Hematopoietic multipotent progenitor cell treated with erythropoietin and hydrocortisone succinate and interleukin-3 and kit ligand, for 4 days (in vitro differentiated cells): ENCODE results near the gene SPPL2A.
A peak's percentile ranks its signal among the peaks of the same experiment; 100 is the strongest.
"Not testable (repeated sequence)": the region's sequence is repeated elsewhere in the genome, so short reads cannot be mapped to it uniquely, and the experiment has no call there.

ENCODE experiments used
- DNase-seq: peaks from one replicate; pipeline ENCODE4 v3.0.0-alpha.2; 2015

Gene SPPL2A

DNA sequence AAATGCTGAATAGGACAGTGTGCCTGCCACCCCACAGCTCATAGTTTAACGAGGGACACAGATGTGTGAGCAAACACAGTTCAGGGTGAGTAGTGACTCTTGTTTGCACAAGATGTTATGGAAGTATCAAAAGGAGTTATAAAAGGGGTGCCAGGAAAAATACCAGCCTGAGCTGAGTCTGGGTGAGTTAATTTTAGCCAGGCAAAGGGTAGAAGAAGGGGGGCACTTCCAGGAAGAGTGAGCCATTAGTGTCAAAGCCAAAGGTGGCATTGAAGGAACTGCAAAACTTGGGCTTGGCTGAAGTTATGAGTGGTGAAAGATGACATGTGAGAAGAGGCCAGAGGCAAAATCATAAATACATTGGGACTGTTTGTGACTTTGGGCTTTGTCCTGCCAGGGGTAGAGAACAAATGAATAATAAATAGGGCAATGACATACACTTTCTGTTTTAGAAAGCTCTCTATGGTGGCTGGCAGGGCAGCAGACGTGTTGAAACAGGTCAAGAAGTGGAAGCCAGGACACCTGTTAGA is 1.9 kb upstream of the SPPL2A start:
- no peak for DNase-seq

DNA sequence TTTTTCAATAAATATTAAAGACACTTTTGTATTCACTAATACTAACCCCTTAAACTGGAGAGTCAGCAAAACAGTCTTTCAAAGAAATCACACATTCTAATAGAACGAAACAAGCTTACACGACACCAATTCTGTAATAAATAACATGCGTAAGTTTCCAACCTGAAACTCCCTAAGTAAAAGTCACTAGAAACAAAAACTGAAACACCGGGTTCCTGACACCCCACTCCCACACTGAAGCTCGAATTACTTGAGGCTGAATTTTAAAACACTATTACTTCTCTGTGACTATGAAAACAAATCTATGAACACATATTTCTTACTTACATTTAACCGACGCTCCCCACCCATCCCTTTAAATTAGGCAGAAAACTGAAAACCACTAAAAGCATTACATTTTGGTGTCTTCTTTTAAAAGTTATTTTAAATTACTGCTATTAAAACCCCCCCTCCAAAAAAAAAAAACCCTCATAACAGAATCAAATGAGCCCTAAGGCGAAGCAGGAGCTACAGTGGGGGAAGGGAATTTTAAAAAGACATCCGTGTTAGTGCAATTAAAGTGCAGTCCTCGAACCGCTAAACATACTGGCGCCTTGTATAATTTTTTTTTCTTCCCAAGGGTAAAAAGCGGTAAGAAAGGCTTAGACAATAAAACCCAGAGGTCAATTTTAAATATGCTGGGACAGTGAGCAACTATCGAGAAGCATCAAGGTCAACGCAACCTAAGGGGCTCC is 878 bp downstream of the SPPL2A start:
- DNase-seq: peak; percentile 18

DNA sequence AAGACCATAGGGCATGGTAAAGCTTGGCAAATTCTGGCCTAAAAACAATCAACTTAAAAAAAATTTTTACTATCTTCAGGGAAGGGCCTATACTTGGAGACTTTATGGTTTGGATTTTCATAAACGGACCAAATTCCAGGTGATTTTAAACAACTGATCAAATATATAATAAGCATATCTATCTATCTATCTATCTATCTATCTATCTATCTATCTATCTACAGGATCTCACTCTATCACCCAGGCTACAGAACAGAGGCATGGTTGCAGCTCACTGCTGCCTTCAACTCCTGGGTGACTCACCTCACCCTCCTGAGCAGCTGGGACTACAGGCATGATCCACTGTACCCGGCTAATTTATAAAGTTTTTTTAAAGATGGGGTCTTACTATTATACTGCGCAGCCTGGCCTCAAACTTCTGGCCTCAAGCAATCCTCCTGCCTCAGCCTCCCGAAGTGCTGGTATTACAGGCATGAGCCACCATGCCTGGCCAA is 6.7 kb downstream of the SPPL2A start:
- DNase-seq: no peak

DNA sequence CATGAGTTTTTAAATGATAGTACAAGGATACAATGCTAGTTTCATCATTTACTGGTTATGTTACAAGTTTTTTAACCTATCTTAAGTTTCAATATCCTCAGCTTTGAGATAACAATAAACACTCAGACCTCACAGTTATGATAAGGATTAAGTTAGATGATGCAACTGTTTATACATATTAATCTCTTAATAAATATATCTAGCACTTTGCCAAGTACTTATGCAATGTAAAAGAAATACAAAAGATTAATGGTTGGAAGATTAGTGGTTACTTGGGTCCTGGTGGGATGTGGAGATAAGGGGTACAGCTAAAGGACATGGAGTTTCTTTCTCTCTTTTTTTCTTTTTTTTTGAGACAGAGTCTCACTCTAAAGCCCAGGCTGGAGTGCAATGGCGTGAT is 12.0 kb downstream of the SPPL2A start:
- DNase-seq: peak; percentile 92

DNA sequence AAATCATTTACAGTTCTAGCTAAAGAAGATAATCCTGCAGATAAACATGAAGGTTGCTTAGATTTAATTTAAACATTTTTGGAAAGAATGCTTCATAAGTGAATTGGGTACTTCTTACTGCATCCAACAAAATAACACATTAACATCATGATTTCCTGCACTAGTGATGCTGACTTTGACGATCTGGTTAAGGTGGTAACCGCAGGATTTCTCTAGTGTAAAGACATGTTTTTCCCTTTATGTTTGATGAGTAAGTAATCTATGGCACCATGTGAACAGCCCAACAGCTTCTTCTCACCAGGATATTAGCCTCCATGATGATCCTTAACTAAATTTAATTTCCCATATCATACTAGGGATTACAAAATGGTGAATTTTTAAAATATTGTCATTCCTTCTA is 14.1 kb downstream of the SPPL2A start:
- no peak for DNase-seq

GRCh38 chr15:50750227-50750705 is 15.2 kb downstream of the SPPL2A start:
- DNase-seq: no peak

- DNase-seq: no peak
Observed at GRCh38 chr15:50747523-50747922, 18.0 kb downstream of the SPPL2A start.

DNA sequence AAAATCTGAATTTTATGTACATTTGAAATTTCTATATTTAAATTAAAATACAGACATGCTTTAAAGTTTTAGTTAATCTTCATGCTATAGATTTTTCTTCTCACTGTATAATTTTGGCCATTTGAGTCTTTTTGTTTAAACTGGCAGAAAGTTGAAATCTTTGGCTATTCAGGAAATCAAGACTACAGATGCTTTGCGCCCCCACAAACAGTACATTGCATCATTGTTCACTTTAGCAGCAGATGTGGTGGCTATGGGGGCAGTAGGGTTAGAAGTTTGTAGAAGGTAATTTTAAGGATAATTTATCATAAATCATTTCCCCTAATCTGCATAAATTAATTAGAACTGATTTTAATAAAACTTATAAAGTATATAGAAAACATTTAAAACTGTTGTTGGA is 20.9 kb downstream of the SPPL2A start:
- DNase-seq: peak; percentile 49

- no peak for DNase-seq
Observed at GRCh38 chr15:50740955-50741354, 24.6 kb downstream of the SPPL2A start.

- DNase-seq: no peak
Observed at GRCh38 chr15:50736823-50737222, 28.7 kb downstream of the SPPL2A start.

DNA sequence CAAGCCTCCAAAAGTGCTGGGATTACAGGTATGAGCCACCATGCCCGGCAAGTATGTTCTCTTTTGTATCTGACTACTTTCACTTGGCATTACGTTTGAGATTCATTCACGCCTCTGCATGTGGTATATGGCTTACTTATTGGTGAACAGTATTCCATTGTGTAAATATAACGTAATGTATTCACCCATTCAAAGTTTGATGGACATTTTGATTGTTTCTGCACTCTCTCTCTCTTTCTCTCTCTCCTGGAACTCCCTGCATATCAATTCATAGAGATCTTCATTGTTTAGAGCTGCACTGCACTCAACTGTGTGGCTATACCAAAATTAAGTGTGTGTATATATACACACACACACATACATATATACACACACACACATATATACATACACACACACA is 30.4 kb downstream of the SPPL2A start:
- DNase-seq: no peak

GRCh38 chr15:50726315-50726714 is 39.2 kb downstream of the SPPL2A start:
- no peak for DNase-seq

DNA sequence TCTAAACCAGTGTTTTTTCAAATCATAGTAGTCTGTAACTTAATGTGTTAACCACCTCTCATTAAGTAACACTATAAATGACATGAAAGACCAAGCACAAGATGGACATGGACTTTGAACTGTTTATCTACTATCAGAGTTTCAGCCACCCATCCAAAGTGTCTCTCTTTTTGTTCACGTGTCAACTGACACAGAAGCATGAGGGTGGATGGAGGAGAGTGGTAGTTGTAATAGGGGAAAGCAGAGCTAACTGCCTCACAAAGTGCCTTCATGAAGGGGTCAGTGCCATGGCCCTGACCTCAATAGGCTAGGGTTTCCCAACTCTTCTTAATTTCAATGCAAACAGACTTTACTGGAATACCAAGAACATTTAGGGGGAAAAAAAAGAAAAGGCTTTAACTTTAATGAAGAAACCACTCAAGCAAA is 46.8 kb downstream of the SPPL2A start:
- DNase-seq: no peak

DNA sequence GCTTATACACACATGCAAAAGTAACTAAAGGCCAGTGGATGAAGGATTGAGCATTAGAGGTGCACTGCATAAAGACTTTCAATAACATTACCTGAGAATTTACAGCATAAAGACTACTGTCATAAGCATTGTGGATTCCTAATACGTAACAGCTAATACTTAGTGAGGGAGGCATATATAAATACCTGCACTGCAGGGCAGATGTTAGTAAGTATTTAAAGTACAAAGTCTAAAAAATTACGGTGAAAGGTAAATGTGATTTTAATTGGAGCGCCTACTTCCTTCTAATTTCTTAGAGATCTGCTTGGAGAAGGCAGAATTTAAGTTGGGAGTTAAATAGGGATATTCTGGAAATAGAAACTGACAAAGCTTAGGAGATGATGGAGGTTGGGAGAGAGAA is 53.5 kb downstream of the SPPL2A start:
- no peak for DNase-seq

GRCh38 chr15:50710585-50710984 is 54.9 kb downstream of the SPPL2A start:
- DNase-seq: no peak

- no peak for DNase-seq
Observed at GRCh38 chr15:50707878-50708427, 57.6 kb downstream of the SPPL2A start.

GRCh38 chr15:50702762-50703334 is 62.7 kb downstream of the SPPL2A start:
- DNase-seq: no peak

- DNase-seq: no peak
Observed at GRCh38 chr15:50698101-50698500, 67.4 kb downstream of the SPPL2A start.

DNA sequence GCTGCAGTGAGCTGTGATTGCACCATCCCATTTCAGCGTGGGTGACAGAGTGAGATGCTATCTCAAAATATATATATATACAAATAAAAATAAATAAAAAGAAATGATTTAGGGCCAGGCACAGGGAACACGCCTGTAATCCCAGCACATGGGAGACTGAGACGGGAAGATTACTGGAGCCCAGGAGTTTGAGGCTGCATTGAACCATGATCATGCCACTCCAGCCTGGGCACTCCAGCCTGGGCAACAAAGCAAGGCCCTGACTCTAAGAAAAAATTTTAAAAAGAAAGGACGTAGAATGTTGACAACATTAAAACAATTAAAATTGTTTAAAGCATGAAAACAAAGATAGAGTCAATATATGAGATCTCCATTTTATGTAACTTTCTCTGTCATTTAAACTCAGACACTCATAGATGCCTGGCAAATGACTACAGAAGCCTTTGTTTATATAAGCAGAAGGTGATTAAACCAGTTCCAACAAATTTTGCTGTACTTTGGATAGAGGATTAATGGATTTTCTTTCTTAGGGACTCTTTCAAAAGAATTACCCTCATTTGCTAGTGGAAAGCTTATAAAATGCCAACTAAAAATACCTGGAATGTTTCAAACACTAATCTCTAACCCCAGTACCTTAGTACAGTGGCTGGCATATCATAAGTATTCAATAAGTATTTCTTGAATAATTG is 68.3 kb downstream of the SPPL2A start:
- DNase-seq: no peak

GRCh38 chr15:50694634-50695165 is 70.8 kb downstream of the SPPL2A start:
- DNase-seq: not testable (repeated sequence)

- DNase-seq: no peak
Observed at GRCh38 chr15:50687302-50687902, 78.1 kb downstream of the SPPL2A start.

- peak; percentile 95 for DNase-seq
Observed at GRCh38 chr15:50686469-50687301, 78.8 kb downstream of the SPPL2A start, which contains the start of gene TRPM7. Gene TRPM7, minus strand, starts transcription at chr15:50686797. Its CDS starts 264 bp downstream, at chr15:50686533.
